Articular chondrocyte of knee joint (primary cell): ENCODE measurements around the gene MACROH2A2. TPM values are rescaled to one million over a fixed set of nuclear protein-coding genes. Genes with fewer than 3 reads are reported as not detected.

Experiments used
- total RNA-seq: library from RNA; depleted of rRNA; stranded (reverse); fragments of >200 nt; gene quantifications from 2 replicates; pipeline ENCODE4 v1.2.3, GENCODE V29; 2012

The MACROH2A2 gene
- 12.9 and 15.3 TPM in 2 replicates for total RNA-seq

GRCh38 chr10:70052462-70053217 is at the start of gene MACROH2A2:
MACROH2A2 (plus strand) TSS chr10:70052846; CDS start chr10:70075659, 22,813 bp downstream.

GRCh38 chr10:70132098-70133029 is 79.7 kb downstream of the MACROH2A2 start, which contains the start of gene AIFM2:
AIFM2 (minus strand) TSS chr10:70132825; CDS start chr10:70124084, 8,741 bp downstream.

GRCh38 chr10:70146489-70147258 is 94.0 kb downstream of the MACROH2A2 start, which contains the start of gene TYSND1:
TYSND1 (minus strand) TSS chr10:70146700; CDS start chr10:70146586, 114 bp downstream.

Other genes starting within 250 kb of the MACROH2A2 start
- gene AIFM2, start 80.0 kb downstream of the MACROH2A2 start, total RNA-seq, result 8.2 and 9.1 TPM in 2 replicates
- 8.0 and 8.2 TPM in 2 replicates for gene TYSND1, start 93.9 kb downstream of the MACROH2A2 start, total RNA-seq
- gene SAR1A, start 117.7 kb downstream of the MACROH2A2 start, total RNA-seq, result 272 and 291 TPM in 2 replicates
- gene PPA1, start 180.6 kb downstream of the MACROH2A2 start, total RNA-seq, result 234 and 268 TPM in 2 replicates
- not detected in 2 replicates for gene NPFFR1, start 231.2 kb downstream of the MACROH2A2 start, total RNA-seq